ENCODE measurements around the gene APOH. TPM values are rescaled to one million over a fixed set of nuclear protein-coding genes. Genes with fewer than 3 reads are reported as not detected.

The APOH gene
- total and polyA plus RNA-seq, 12 donors = 0.57 TPM; not detected in 11

DNA sequence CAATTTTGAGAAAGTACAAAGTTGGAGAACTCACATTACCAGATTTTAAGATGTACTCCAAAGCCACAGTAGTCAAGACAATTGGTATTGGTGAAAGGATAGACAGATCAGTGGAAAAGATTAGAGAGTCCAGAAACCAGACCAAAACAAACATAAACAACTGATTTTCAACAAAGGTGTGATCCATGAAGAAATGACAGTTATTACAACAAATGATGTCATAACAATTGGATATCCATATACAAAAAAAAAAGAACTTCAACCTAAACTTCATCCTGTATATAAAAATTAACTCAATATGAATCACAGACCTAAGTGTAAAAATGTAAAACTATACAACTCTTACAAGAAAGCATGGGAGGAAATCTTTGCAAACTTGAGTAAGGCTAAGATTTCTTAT, 45.7 kb downstream of the APOH start:
- TF ChIP-seq CTCF (IDR thresholded peaks at IDR 0.05) = no peak
- DNase-seq (no peak), ATAC-seq (no peak)
- intact Hi-C loops (cut with DNase I) = no loop called here
- Histone ChIP-seq H3K4me3 (no peak overlapping the region), H3K27ac (no peak overlapping the region), H3K36me3 (peaks cover 0 to 46% (median 10%) of the 10 kb centered on the region in 9 donors), H3K27me3 (no peaks in the 10 kb centered on the region), H3K9me3 (peaks cover 0 to 6% (median 0%) of the 10 kb centered on the region in 11 donors), H3K4me1 (peaks cover 0 to 2% (median 0%) of the 10 kb centered on the region in 9 donors)

GRCh38 chr17:66178642-66179041, 50.6 kb downstream of the APOH start:
- Histone ChIP-seq H3K4me3 (no peak overlapping the region), H3K9me3 (no peaks in the 10 kb centered on the region), H3K36me3 (peaks cover 0 to 78% (median 14%) of the 10 kb centered on the region in 9 donors), H3K27me3 (no peaks in the 10 kb centered on the region), H3K27ac (no peak overlapping the region), H3K4me1 (no peaks in the 10 kb centered on the region)
- whole genome bisulfite sequencing, 2 donors = 97 to 98% methylated on average over 4 of the region's 4 CpGs
- no peak for TF ChIP-seq CTCF (IDR thresholded peaks at IDR 0.05)
- intact Hi-C loops (cut with DNase I) = no loop called here
- DNase-seq = no peak
- no peak for ATAC-seq

- H3K9me3 ChIP-seq = no peaks in the 10 kb centered on the region
- intact Hi-C loops (cut with DNase I) = no loop called here
- peaks cover 0 to 6% (median 3%) of the 10 kb centered on the region in 9 donors for H3K4me1 ChIP-seq
- H3K27ac ChIP-seq = no peak overlapping the region
- H3K27me3 ChIP-seq = no peaks in the 10 kb centered on the region
- ATAC-seq (no peak), DNase-seq (no peak)
- no peak for TF ChIP-seq CTCF (IDR thresholded peaks at IDR 0.05)
- H3K36me3 ChIP-seq = peaks cover 0 to 67% (median 11%) of the 10 kb centered on the region in 9 donors
- H3K4me3 ChIP-seq = no peak overlapping the region
These were observed 52.2 kb downstream of the APOH start for GRCh38 chr17:66177048-66177447.

- H3K36me3 ChIP-seq = peaks cover 0 to 55% (median 3%) of the 10 kb centered on the region in 9 donors
- no peak for ATAC-seq
- H3K27ac ChIP-seq = no peak overlapping the region
- no peaks in the 10 kb centered on the region for H3K27me3 ChIP-seq
- 45 to 51% methylated on average over 1 of the region's 1 CpG for WGBS, 2 donors
- DNase-seq = no peak
- no peak overlapping the region for H3K4me3 ChIP-seq
- intact Hi-C loops (cut with DNase I) = no loop called here
- TF ChIP-seq CTCF (IDR thresholded peaks at IDR 0.05) = no peak
- H3K4me1 ChIP-seq = peaks cover 0 to 15% (median 7%) of the 10 kb centered on the region in 9 donors
- H3K9me3 ChIP-seq = no peaks in the 10 kb centered on the region
These were observed 53.3 kb downstream of the APOH start for GRCh38 chr17:66175892-66176291.
